GM23338 (cell line): ENCODE measurements around the gene EPGN. TPM values are rescaled to one million over a fixed set of nuclear protein-coding genes. Genes with fewer than 3 reads are reported as not detected.

Source experiments
- ATAC-seq: fragments of 200-7000 bp; cut with Tn5 transposase; 3 replicates; pipeline ENCODE4 v1.9.1; 2020
- DNase-seq: peaks from one replicate; pipeline ENCODE4 v3.0.0-alpha.2; 2015; ENCODE audit warnings: low spot score
- H2AFZ ChIP-seq: fragments of 200-600 bp; sonication (generic); 2 replicates; pipeline ENCODE4 v1.8.0; 2016; ENCODE audit warnings: antibody characterized with exemption, mild to moderate bottlenecking, moderate library complexity
- H3F3A ChIP-seq: fragments of 200-600 bp; sonication (generic); replicated peaks from 2 replicates; pipeline ENCODE4 v1.8.0; 2017; ENCODE audit warnings: antibody characterized with exemption, mixed run types, low read depth
- H3K27ac ChIP-seq: fragments of 200-600 bp; sonication (generic); 2 replicates; pipeline ENCODE4 v1.6.1; 2016; ENCODE audit warnings: low read depth
- H3K27me3 ChIP-seq: fragments of 200-600 bp; sonication (generic); 2 replicates; pipeline ENCODE4 v1.8.0; 2016; ENCODE audit warnings: mild to moderate bottlenecking, mixed run types, moderate library complexity; ENCODE audit not compliant: insufficient read depth
- H3K36me3 ChIP-seq: fragments of 200-600 bp; sonication (generic); 2 replicates; pipeline ENCODE4 v1.8.0; 2016; ENCODE audit warnings: mild to moderate bottlenecking; ENCODE audit not compliant: insufficient read depth
- H3K4me1 ChIP-seq: fragments of 200-600 bp; sonication (generic); 2 replicates; pipeline ENCODE4 v1.8.0; 2016; ENCODE audit warnings: mild to moderate bottlenecking, moderate library complexity; ENCODE audit not compliant: insufficient read depth
- H3K4me2 ChIP-seq: fragments of 200-600 bp; sonication (generic); 2 replicates; pipeline ENCODE4 v1.7.1; 2017; ENCODE audit warnings: mixed run types
- H3K4me3 ChIP-seq: fragments of 200-600 bp; sonication (generic); 2 replicates; pipeline ENCODE4 v1.6.1; 2016; ENCODE audit warnings: mixed run types
- H3K79me2 ChIP-seq: fragments of 200-600 bp; sonication (generic); replicated peaks from 2 replicates; pipeline ENCODE4 v1.8.0; 2017; ENCODE audit warnings: mild to moderate bottlenecking; ENCODE audit not compliant: insufficient read depth
- H3K9me2 ChIP-seq: fragments of 200-600 bp; sonication (generic); 2 replicates; pipeline ENCODE4 v1.8.0; 2017; ENCODE audit not compliant: insufficient read depth
- H4K20me1 ChIP-seq: fragments of 200-600 bp; sonication (generic); replicated peaks from 2 replicates; pipeline ENCODE4 v1.8.0; 2017; ENCODE audit warnings: mild to moderate bottlenecking; ENCODE audit not compliant: insufficient read depth
- H3K27ac Mint-ChIP-seq: 2 replicates; pipeline ENCODE4 v1.8.0; 2020; ENCODE audit warnings: inconsistent platforms, mild to moderate bottlenecking, moderate library complexity, mixed read lengths
- H3K27me3 Mint-ChIP-seq: 3 replicates; pipeline ENCODE4 v1.8.0; 2022; ENCODE audit warnings: low read depth, mild to moderate bottlenecking, moderate library complexity, mixed read lengths, inconsistent platforms; ENCODE audit not compliant: insufficient read depth, poor library complexity
- H3K36me3 Mint-ChIP-seq: 3 replicates; pipeline ENCODE4 v1.8.0; 2021; ENCODE audit warnings: low read depth, mild to moderate bottlenecking, inconsistent platforms, moderate library complexity, mixed read lengths
- H3K4me1 Mint-ChIP-seq: 3 replicates; pipeline ENCODE4 v1.8.0; 2020; ENCODE audit warnings: mild to moderate bottlenecking, inconsistent platforms, mixed read lengths
- H3K4me3 Mint-ChIP-seq: 3 replicates; pipeline ENCODE4 v1.8.0; 2021; ENCODE audit warnings: moderate library complexity, mild to moderate bottlenecking, inconsistent platforms, mixed read lengths
- H3K9me3 Mint-ChIP-seq: 3 replicates; pipeline ENCODE4 v1.8.0; 2020; ENCODE audit warnings: moderate library complexity, mild to moderate bottlenecking, inconsistent platforms, mixed read lengths
- CREB1 ChIP-seq: fragments of 250-450 bp; sonication (Bioruptor Pico); IDR thresholded peaks from 2 replicates; pipeline ENCODE4 v1.5.0; 2020; ENCODE audit warnings: low read depth, mild to moderate bottlenecking, moderate library complexity
- CTCF ChIP-seq, 2 experiments: fragments of 200-600 bp in 1 of 2; sonication (generic) in 1 of 2; conservative IDR thresholded peaks; 2 replicates each; pipeline versions ENCODE4 v1.5.1 to v1.6.1; 2016 to 2017; ENCODE audit warnings: antibody characterized with exemption in 2 of 2, low read depth in 2 of 2, mild to moderate bottlenecking in 2 of 2, moderate library complexity in 1 of 2
- ETS1 ChIP-seq: IDR thresholded peaks from 2 replicates; pipeline ENCODE4 v1.6.1; 2016; ENCODE audit warnings: antibody characterized with exemption
- EZH2 ChIP-seq: fragments of 200-600 bp; sonication (generic); IDR thresholded peaks from one replicate; pipeline ENCODE4 v1.8.0; 2017; ENCODE audit warnings: antibody characterized with exemption, mild to moderate bottlenecking, low read depth; ENCODE audit not compliant: unreplicated experiment
- EZH2phosphoT487 ChIP-seq: fragments of 200-600 bp; sonication (generic); IDR thresholded peaks from one replicate; pipeline ENCODE4 v1.8.1; 2018; ENCODE audit warnings: antibody characterized with exemption; ENCODE audit not compliant: unreplicated experiment
- JUNB ChIP-seq: IDR thresholded peaks from one replicate; pipeline ENCODE4 v1.6.1; 2016; ENCODE audit warnings: antibody characterized with exemption; ENCODE audit not compliant: unreplicated experiment
- NANOG ChIP-seq: IDR thresholded peaks from 2 replicates; pipeline ENCODE4 v1.6.1; 2016; ENCODE audit warnings: antibody characterized with exemption, borderline replicate concordance
- POLR2AphosphoS5 ChIP-seq: IDR thresholded peaks from 2 replicates; pipeline ENCODE4 v1.6.1; 2016; ENCODE audit warnings: antibody characterized with exemption, low read depth
- STAT1 ChIP-seq: IDR thresholded peaks from one replicate; pipeline ENCODE4 v1.6.1; 2016; ENCODE audit warnings: antibody characterized with exemption; ENCODE audit not compliant: unreplicated experiment
- ZNF114 ChIP-seq: fragments of 250-450 bp; sonication (Bioruptor Pico); IDR thresholded peaks from 2 replicates; pipeline ENCODE4 v1.5.0; 2020; ENCODE audit warnings: mild to moderate bottlenecking, moderate library complexity
- ZNF331 ChIP-seq: fragments of 250-450 bp; sonication (Bioruptor Pico); IDR thresholded peaks from 2 replicates; pipeline ENCODE4 v1.5.0; 2020; ENCODE audit warnings: low read depth, mild to moderate bottlenecking, moderate library complexity
- polyA plus RNA-seq: library from polyadenylated mRNA; unstranded; fragments of >200 nt; fragmentation: Nextera tagmentation; extraction: Ambion mirVana; gene quantifications from 2 replicates; pipeline ENCODE4 v1.2.1, GENCODE V29; 2016
- total RNA-seq: library from RNA; depleted of rRNA; stranded (reverse); fragments of >200 nt; shearing (Covaris generic); gene quantifications from 2 replicates; pipeline ENCODE4 v1.2.3, GENCODE V29; 2014

EPGN gene
- total and polyA plus RNA-seq, 2 experiments from 2014 or later, result not detected

- Histone ChIP-seq H2AFZ (no peak overlapping the region), H3K4me1 (peaks cover 7% of the 10 kb centered on the region), H3F3A (no peaks in the 10 kb centered on the region), H3K4me3 (no peak overlapping the region), H3K36me3 (no peaks in the 10 kb centered on the region), H3K27me3 (peaks cover 25% of the 10 kb centered on the region), H3K27ac (no peak overlapping the region), H3K79me2 (no peaks in the 10 kb centered on the region), H4K20me1 (peaks cover 3% of the 10 kb centered on the region; the same call in 1 of the 2 replicates), H3K9me2 (no peaks in the 10 kb centered on the region), H3K4me2 (no peak overlapping the region)
- peaks cover 7% of the 10 kb centered on the region; the same call in 2 of the 3 replicates for H3K4me1 Mint-ChIP-seq
- no peaks in the 10 kb centered on the region for H3K9me3 Mint-ChIP-seq
- H3K36me3 Mint-ChIP-seq, result no peaks in the 10 kb centered on the region
- DNase-seq (no peak), ATAC-seq (no peak)
- no peak overlapping the region for H3K27ac Mint-ChIP-seq
- H3K4me3 Mint-ChIP-seq, result no peak overlapping the region
- H3K27me3 Mint-ChIP-seq, result peaks cover 15% of the 10 kb centered on the region
- no peak for TF ChIP-seq CREB1
- no peak for TF ChIP-seq STAT1
- TF ChIP-seq CTCF (conservative IDR thresholded peaks at IDR 0.05; ENCODE audit: low read depth in 2 of 2), result no peak
These were observed 53.4 kb downstream of the EPGN start for GRCh38 chr4:74361671-74362070.

GRCh38 chr4:74362347-74362746 is 54.1 kb downstream of the EPGN start:
- Histone ChIP-seq H3K4me1 (peaks cover 7% of the 10 kb centered on the region), H3F3A (no peaks in the 10 kb centered on the region), H3K27ac (no peak overlapping the region), H3K36me3 (no peaks in the 10 kb centered on the region), H3K79me2 (no peaks in the 10 kb centered on the region), H3K9me2 (no peaks in the 10 kb centered on the region), H2AFZ (no peak overlapping the region), H3K4me2 (no peak overlapping the region), H3K27me3 (peaks cover 28% of the 10 kb centered on the region), H3K4me3 (no peak overlapping the region), H4K20me1 (peaks cover 3% of the 10 kb centered on the region; the same call in 1 of the 2 replicates)
- ATAC-seq, result no peak
- Mint-ChIP-seq H3K9me3 (no peaks in the 10 kb centered on the region), H3K36me3 (no peaks in the 10 kb centered on the region), H3K4me1 (peaks cover 7% of the 10 kb centered on the region; the same call in 2 of the 3 replicates), H3K4me3 (no peak overlapping the region), H3K27ac (no peak overlapping the region), H3K27me3 (peaks cover 15% of the 10 kb centered on the region)
- DNase-seq, result no peak
- TF ChIP-seq CTCF (conservative IDR thresholded peaks at IDR 0.05; ENCODE audit: low read depth in 2 of 2) (no peak), ETS1 (no peak), JUNB (no peak), ZNF114 (CRISPR knock-in tag) (no peak), POLR2AphosphoS5 (no peak), STAT1 (no peak), EZH2phosphoT487 (no peak), ZNF331 (no peak), EZH2 (no peak), CREB1 (no peak), NANOG (no peak)
